Neural progenitor cell (in vitro differentiated cells): ENCODE results near the gene ZNF408. TPM values are rescaled to one million over a fixed set of nuclear protein-coding genes. Genes with fewer than 3 reads are reported as not detected.

Experiments used
- DNase-seq: peaks from one replicate; pipeline ENCODE4 v3.0.0-alpha.2; 2016; ENCODE audit warnings: low spot score
- H2AFZ ChIP-seq: fragments of 200-600 bp; sonication (generic); replicated peaks from 2 replicates; pipeline ENCODE4 v1.6.1; 2016; ENCODE audit warnings: antibody characterized with exemption
- H3F3A ChIP-seq: fragments of 200-600 bp; sonication (generic); 2 replicates; pipeline ENCODE4 v1.6.1; 2016; ENCODE audit warnings: antibody characterized with exemption, low read depth
- H3K27ac ChIP-seq: fragments of 200-600 bp; sonication (generic); 2 replicates; pipeline ENCODE4 v1.5.1; 2016; ENCODE audit warnings: mild to moderate bottlenecking
- H3K27me3 ChIP-seq: fragments of 200-600 bp; sonication (generic); 2 replicates; pipeline ENCODE4 v1.6.1; 2016; ENCODE audit warnings: mild to moderate bottlenecking, moderate library complexity
- H3K36me3 ChIP-seq: fragments of 200-600 bp; sonication (generic); 2 replicates; pipeline ENCODE4 v1.5.1; 2016
- H3K4me1 ChIP-seq: fragments of 200-600 bp; sonication (generic); 2 replicates; pipeline ENCODE4 v1.6.1; 2016; ENCODE audit warnings: mixed run types
- H3K4me2 ChIP-seq: fragments of 200-600 bp; sonication (generic); 2 replicates; pipeline ENCODE4 v1.6.1; 2016
- H3K4me3 ChIP-seq: fragments of 200-600 bp; sonication (generic); 2 replicates; pipeline ENCODE4 v1.5.1; 2016
- H3K79me2 ChIP-seq: fragments of 200-600 bp; sonication (generic); 2 replicates; pipeline ENCODE4 v1.6.1; 2016; ENCODE audit warnings: low read depth
- H3K9ac ChIP-seq: fragments of 200-600 bp; sonication (generic); 2 replicates; pipeline ENCODE4 v1.6.1; 2016
- H3K9me3 ChIP-seq: fragments of 200-600 bp; sonication (generic); 2 replicates; pipeline ENCODE4 v1.5.1; 2016; ENCODE audit warnings: low read depth
- H4K20me1 ChIP-seq: fragments of 200-600 bp; sonication (generic); 2 replicates; pipeline ENCODE4 v1.6.1; 2016; ENCODE audit warnings: low read depth
- H3K27ac Mint-ChIP-seq: 3 replicates; pipeline ENCODE4 v1.8.0; 2021; ENCODE audit warnings: mixed read lengths
- H3K27me3 Mint-ChIP-seq: 2 replicates; pipeline ENCODE4 v1.8.0; 2022; ENCODE audit warnings: low read depth, mild to moderate bottlenecking, inconsistent platforms, moderate library complexity, mixed read lengths; ENCODE audit not compliant: insufficient read depth
- H3K36me3 Mint-ChIP-seq: 3 replicates; pipeline ENCODE4 v1.8.0; 2021; ENCODE audit warnings: mixed read lengths
- H3K4me1 Mint-ChIP-seq: 3 replicates; pipeline ENCODE4 v1.8.0; 2021; ENCODE audit warnings: mixed read lengths
- H3K4me3 Mint-ChIP-seq: 3 replicates; pipeline ENCODE4 v1.8.0; 2021; ENCODE audit warnings: mild to moderate bottlenecking, moderate library complexity, mixed read lengths
- H3K9me3 Mint-ChIP-seq: 3 replicates; pipeline ENCODE4 v1.8.0; 2020; ENCODE audit warnings: mixed read lengths
- EZH2 ChIP-seq: fragments of 200-600 bp; sonication (generic); IDR thresholded peaks from 2 replicates; pipeline ENCODE4 v1.6.1; 2017; ENCODE audit warnings: antibody characterized with exemption, mild to moderate bottlenecking, moderate library complexity
- EZH2phosphoT487 ChIP-seq: fragments of 200-600 bp; sonication (generic); IDR thresholded peaks from 2 replicates; pipeline ENCODE4 v1.6.1; 2017; ENCODE audit warnings: antibody characterized with exemption
- total RNA-seq: library from RNA; depleted of rRNA; stranded (reverse); fragments of >200 nt; gene quantifications from 2 replicates; pipeline ENCODE4 v1.2.3, GENCODE V29; 2015; ENCODE audit warnings: low replicate concordance
- TF ChIP-seq, protein P1 (sequence below): fragments of 200-600 bp; sonication (generic); IDR thresholded peaks from 2 replicates; pipeline ENCODE4 v1.5.1; 2017; ENCODE audit warnings: antibody characterized with exemption, mild to moderate bottlenecking

ZNF408 gene
- total RNA-seq, 1 donor from 2014 or later, result 2.8 TPM

DNA sequence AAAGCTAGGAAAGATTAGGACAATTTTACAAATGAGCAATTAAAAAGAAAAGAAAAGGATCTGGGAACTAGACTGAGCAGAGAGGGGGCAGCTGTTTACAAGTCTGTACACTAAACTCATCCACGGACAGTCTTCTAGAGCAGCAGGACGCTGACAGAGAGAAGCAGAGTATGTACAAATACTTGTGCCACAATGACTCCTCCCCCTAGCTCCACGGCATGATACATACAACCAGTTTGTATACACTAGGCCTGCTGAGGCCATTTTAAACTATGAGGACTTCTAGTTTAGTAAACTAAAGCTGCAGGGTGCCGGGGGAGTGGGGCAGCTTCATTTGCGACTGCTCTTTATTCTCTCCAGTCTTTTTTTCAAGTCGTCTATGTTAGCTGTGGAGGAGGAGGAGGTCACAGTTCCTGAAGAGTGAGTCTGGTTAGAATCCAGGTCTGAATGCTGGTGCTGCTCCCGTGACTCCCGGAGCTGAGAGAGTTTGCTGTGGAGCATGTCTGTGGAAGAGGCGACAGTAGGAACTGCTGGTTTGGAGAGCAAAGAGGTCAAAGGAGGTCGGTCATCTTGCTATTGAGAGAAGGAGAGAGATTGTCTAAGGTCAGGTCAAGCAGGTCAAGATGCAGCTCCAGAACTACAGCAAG lies 43.0 kb downstream of the ZNF408 start:
- H3K4me1 ChIP-seq, result no peaks in the 10 kb centered on the region
- H3K27ac Mint-ChIP-seq, result no peak overlapping the region
- H3K9me3 ChIP-seq, result no peaks in the 10 kb centered on the region
- no peak overlapping the region for H3K4me2 ChIP-seq
- no peaks in the 10 kb centered on the region for H3K4me1 Mint-ChIP-seq
- peaks cover 42% of the 10 kb centered on the region for H3K36me3 Mint-ChIP-seq
- H2AFZ ChIP-seq, result no peak overlapping the region
- peaks cover 13% of the 10 kb centered on the region for H3K36me3 ChIP-seq
- no peaks in the 10 kb centered on the region for H4K20me1 ChIP-seq
- no peak overlapping the region for H3K27ac ChIP-seq
- no peak for DNase-seq
- no peaks in the 10 kb centered on the region for H3K27me3 Mint-ChIP-seq
- H3K27me3 ChIP-seq, result no peaks in the 10 kb centered on the region
- H3K9ac ChIP-seq, result no peak overlapping the region
- TF ChIP-seq, protein P1, sequence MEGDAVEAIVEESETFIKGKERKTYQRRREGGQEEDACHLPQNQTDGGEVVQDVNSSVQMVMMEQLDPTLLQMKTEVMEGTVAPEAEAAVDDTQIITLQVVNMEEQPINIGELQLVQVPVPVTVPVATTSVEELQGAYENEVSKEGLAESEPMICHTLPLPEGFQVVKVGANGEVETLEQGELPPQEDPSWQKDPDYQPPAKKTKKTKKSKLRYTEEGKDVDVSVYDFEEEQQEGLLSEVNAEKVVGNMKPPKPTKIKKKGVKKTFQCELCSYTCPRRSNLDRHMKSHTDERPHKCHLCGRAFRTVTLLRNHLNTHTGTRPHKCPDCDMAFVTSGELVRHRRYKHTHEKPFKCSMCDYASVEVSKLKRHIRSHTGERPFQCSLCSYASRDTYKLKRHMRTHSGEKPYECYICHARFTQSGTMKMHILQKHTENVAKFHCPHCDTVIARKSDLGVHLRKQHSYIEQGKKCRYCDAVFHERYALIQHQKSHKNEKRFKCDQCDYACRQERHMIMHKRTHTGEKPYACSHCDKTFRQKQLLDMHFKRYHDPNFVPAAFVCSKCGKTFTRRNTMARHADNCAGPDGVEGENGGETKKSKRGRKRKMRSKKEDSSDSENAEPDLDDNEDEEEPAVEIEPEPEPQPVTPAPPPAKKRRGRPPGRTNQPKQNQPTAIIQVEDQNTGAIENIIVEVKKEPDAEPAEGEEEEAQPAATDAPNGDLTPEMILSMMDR, result no peak
- TF ChIP-seq EZH2phosphoT487, result no peak
- no peaks in the 10 kb centered on the region for H3K79me2 ChIP-seq
- peaks cover 6% of the 10 kb centered on the region for H3F3A ChIP-seq
- H3K4me3 ChIP-seq, result no peak overlapping the region
- H3K9me3 Mint-ChIP-seq, result no peaks in the 10 kb centered on the region
- no peak overlapping the region for H3K4me3 Mint-ChIP-seq

DNA sequence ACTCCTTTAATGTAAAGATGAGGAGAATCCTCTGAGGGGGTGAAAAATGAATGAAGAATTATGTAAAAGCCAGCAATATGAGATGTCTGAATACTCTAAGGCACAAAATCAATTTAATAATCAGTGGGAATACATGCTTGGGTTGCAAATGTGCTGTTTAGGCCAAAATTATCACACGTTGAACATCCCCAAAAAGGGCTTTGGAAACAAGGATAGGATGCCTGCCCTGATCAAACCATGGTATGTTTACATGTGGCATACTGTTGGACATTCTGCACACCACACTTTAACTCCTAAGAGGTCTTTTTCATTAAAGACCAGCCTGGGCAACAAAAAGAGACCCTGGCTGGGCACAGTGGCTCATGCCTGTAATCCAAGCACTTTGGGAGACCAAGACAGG lies 44.5 kb downstream of the ZNF408 start:
- no peak overlapping the region for H3K9ac ChIP-seq
- no peaks in the 10 kb centered on the region for H3K27me3 ChIP-seq
- Mint-ChIP-seq H3K9me3 (no peaks in the 10 kb centered on the region), H3K4me3 (no peak overlapping the region), H3K4me1 (no peaks in the 10 kb centered on the region), H3K27ac (no peak overlapping the region), H3K36me3 (peaks cover 45% of the 10 kb centered on the region), H3K27me3 (no peaks in the 10 kb centered on the region)
- H3K9me3 ChIP-seq, result no peaks in the 10 kb centered on the region
- H3K79me2 ChIP-seq, result no peaks in the 10 kb centered on the region
- H3K4me1 ChIP-seq, result no peaks in the 10 kb centered on the region
- H3K4me3 ChIP-seq, result no peak overlapping the region
- peaks cover 3% of the 10 kb centered on the region for H3F3A ChIP-seq
- H2AFZ ChIP-seq, result no peak overlapping the region
- peaks cover 19% of the 10 kb centered on the region for H3K36me3 ChIP-seq
- no peak for DNase-seq
- H3K27ac ChIP-seq, result no peak overlapping the region
- H3K4me2 ChIP-seq, result no peak overlapping the region
- no peak for TF ChIP-seq EZH2
- TF ChIP-seq, protein P1, result no peak
- TF ChIP-seq EZH2phosphoT487, result no peak
- no peaks in the 10 kb centered on the region for H4K20me1 ChIP-seq

GRCh38 chr11:46745995-46746394 lies 45.2 kb downstream of the ZNF408 start:
- no peak for DNase-seq
- H3K27ac Mint-ChIP-seq, result no peak overlapping the region
- Histone ChIP-seq H3K9ac (no peak overlapping the region), H3K79me2 (no peaks in the 10 kb centered on the region), H4K20me1 (no peaks in the 10 kb centered on the region), H2AFZ (no peak overlapping the region), H3K4me1 (no peaks in the 10 kb centered on the region), H3K9me3 (no peaks in the 10 kb centered on the region), H3K27me3 (no peaks in the 10 kb centered on the region), H3K4me2 (no peak overlapping the region), H3K27ac (no peak overlapping the region), H3K4me3 (no peak overlapping the region), H3F3A (peaks cover 3% of the 10 kb centered on the region), H3K36me3 (peaks cover 26% of the 10 kb centered on the region)
- H3K9me3 Mint-ChIP-seq, result no peaks in the 10 kb centered on the region
- H3K4me1 Mint-ChIP-seq, result no peaks in the 10 kb centered on the region
- TF ChIP-seq EZH2 (no peak), EZH2phosphoT487 (no peak)
- TF ChIP-seq, protein P1, result no peak
- no peak overlapping the region for H3K4me3 Mint-ChIP-seq
- no peaks in the 10 kb centered on the region for H3K27me3 Mint-ChIP-seq
- peaks cover 49% of the 10 kb centered on the region for H3K36me3 Mint-ChIP-seq
